Naive thymus-derived CD8-positive, alpha-beta T cell (primary cell): ENCODE data around the gene RILPL2. TPM values are rescaled to one million over a fixed set of nuclear protein-coding genes. Genes with fewer than 3 reads are reported as not detected.
"Not testable (repeated sequence)": the region's sequence is repeated elsewhere in the genome, so short reads cannot be mapped to it uniquely, and the experiment has no call there.

Experiments
- ATAC-seq, 2 donors: fragments of 150-1000 bp; cut with Tn5 transposase in 1 of 2; sonication (Bioruptor Pico), chemical (Tn5 transposase) in 1 of 2; 1 replicate in 1 of 2; 2 replicates in 1 of 2; pipeline ENCODE4 v1.10.0; 2021; ENCODE audit warnings: mild to moderate bottlenecking in 2 of 2, moderate library complexity in 2 of 2
- POLR2A ChIA-PET: fragments of 350-600 bp; sonication (Branson Sonifier 250); formaldehyde crosslinking; loops from one replicate; lab custom pipeline; 2021; ENCODE audit warnings: antibody characterized with exemption; lab: Charles Lee
- DNase-seq, 10 donors: peaks; one replicate each; pipeline versions ENCODE4 v3.0.0 to v3.0.0-alpha.2; 2020 to 2022
- H3K27ac Mint-ChIP-seq, 10 donors: one replicate each; pipeline ENCODE4 v1.8.0; 2020 to 2022; ENCODE audit warnings: mild to moderate bottlenecking in 10 of 10, mixed read lengths in 10 of 10, moderate library complexity in 4 of 10, inconsistent platforms in 1 of 10
- H3K27me3 Mint-ChIP-seq, 5 donors: one replicate each; pipeline ENCODE4 v1.8.0; 2021 to 2022; ENCODE audit warnings: mixed read lengths in 5 of 5
- H3K36me3 Mint-ChIP-seq, 3 donors: one replicate each; pipeline ENCODE4 v1.8.0; 2020 to 2022; ENCODE audit warnings: mixed read lengths in 3 of 3, mild to moderate bottlenecking in 2 of 3, inconsistent platforms in 1 of 3
- H3K4me1 Mint-ChIP-seq, 4 donors: one replicate each; pipeline ENCODE4 v1.8.0; 2021 to 2022; ENCODE audit warnings: mixed read lengths in 4 of 4
- H3K4me3 Mint-ChIP-seq, 10 donors: one replicate each; pipeline ENCODE4 v1.8.0; 2020 to 2022; ENCODE audit warnings: mild to moderate bottlenecking in 10 of 10, mixed read lengths in 10 of 10, moderate library complexity in 6 of 10, inconsistent platforms in 1 of 10
- H3K9me3 Mint-ChIP-seq, 9 donors: one replicate each; pipeline ENCODE4 v1.8.0; 2020 to 2022; ENCODE audit warnings: mixed read lengths in 9 of 9, mild to moderate bottlenecking in 3 of 9, inconsistent platforms in 1 of 9, moderate library complexity in 1 of 9
- polyA plus RNA-seq, 3 donors: library from polyadenylated mRNA; unstranded; fragments of 300-500 nt; fragmentation: Illumina TruSeq; gene quantifications; one replicate each; pipeline ENCODE4 v1.2.3, GENCODE V29; 2021
- total RNA-seq, 8 experiments: library from RNA in 2 of 8; stranded (reverse) in 2 of 8; gene quantifications; one replicate each; pipeline ENCODE4 v1.2.3 and lab custom pipeline; 2021 to 2026

The RILPL2 gene
- total and polyA plus RNA-seq, 5 experiments from 2014 or later, result 3.2 to 4.4 (median 3.3) TPM

DNA sequence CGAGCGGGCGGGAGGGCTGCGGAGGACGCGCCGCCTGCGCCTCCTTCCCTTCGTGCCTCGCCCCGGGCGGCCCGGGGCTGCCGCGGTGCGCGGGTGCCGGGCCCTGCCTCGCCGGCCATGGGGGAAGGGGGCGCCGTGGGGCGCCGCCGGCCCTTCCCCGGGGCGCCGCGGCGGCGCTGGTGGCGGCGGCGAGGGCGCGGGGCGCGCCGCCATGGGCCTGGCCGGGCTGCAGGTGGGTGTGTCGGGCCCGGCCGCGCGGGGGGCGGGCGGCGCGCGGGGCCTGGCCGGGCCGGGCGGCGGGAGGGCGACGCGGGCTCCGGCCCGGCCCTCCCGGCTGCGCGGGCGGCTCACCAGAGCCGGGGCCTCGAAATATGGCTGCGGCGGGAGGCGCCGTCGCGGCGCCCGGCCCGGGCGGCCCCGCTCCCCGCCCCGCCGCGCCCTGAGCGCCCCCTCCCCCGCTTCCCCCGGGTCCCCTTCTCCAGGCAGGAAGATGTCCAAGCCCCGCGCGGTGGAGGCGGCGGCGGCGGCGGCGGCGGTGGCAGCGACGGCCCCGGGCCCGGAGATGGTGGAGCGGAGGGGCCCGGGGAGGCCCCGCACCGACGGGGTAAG is 47.4 kb downstream of the RILPL2 start:
- H3K4me1 Mint-ChIP-seq, result peaks cover 11 to 47% (median 28%) of the 10 kb centered on the region in 4 donors
- peaks cover 0 to 28% (median 0%) of the 10 kb centered on the region in 3 donors for H3K36me3 Mint-ChIP-seq
- POLR2A ChIA-PET, result interaction anchor here (1.0 to 6.2 kb wide), 3 partner anchors 23 to 156 kb away, joined by 3 to 72 read pairs (median 6); partner anchors contain the start of genes MPHOSPH9, MTRFR and SBNO1
- no peak for DNase-seq
- H3K9me3 Mint-ChIP-seq, result no peaks in the 10 kb centered on the region
- peak; percentile 9 to 54 for ATAC-seq
- H3K4me3 Mint-ChIP-seq, result peak overlapping the region in 1 of 10 donors; percentile 85
- H3K27me3 Mint-ChIP-seq, result no peaks in the 10 kb centered on the region
- no peak overlapping the region for H3K27ac Mint-ChIP-seq

GRCh38 chr12:123388177-123388950 is 48.1 kb downstream of the RILPL2 start:
- Mint-ChIP-seq H3K27ac (peak overlapping the region; percentile 57 to 93 (median 86)), H3K4me1 (peaks cover 13 to 53% (median 34%) of the 10 kb centered on the region in 4 donors), H3K27me3 (no peaks in the 10 kb centered on the region), H3K9me3 (no peaks in the 10 kb centered on the region), H3K36me3 (peaks cover 0 to 26% (median 0%) of the 10 kb centered on the region in 3 donors), H3K4me3 (peak overlapping the region; percentile 73 to 92 (median 87))
- DNase-seq (peak; percentile 53 to 83 (median 77)), ATAC-seq (peak; percentile 67)
- POLR2A ChIA-PET, result interaction anchor here (0.6 to 6.2 kb wide), 9 partner anchors 18 to 155 kb away, joined by 3 to 72 read pairs (median 3); partner anchors contain the start of genes MPHOSPH9, MTRFR, SBNO1 and SNRNP35

DNA sequence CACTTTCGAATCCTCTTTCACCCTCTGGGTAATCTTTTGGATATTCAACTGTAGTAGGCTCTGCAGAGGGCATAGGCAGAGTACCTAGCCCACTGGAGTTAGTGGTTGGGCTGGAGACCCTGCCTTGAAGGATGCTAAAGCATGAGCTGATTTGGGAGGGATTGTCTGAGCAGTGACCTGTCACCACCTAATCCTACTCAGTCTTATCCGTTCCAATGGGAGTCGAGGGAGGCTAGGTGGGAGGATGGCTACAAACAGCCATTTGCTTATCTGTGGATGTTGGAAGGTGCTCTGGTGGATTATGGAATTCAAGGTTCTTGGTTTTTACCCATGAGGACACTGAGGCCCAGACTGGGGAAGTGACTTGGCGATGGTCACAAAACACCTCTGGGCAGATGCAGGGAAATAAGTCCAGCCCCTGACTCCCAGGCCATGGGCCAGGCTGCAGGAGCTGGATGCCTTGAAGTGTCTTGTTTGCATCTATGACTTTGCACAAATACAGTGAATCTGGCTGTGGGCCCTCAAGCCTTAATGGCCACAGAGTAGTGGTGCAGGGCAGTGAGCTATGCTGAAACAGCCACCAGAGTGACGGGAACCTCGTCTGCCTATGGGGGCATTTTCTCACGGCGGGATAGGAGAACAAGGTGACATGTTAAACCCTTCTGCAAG is 48.8 kb downstream of the RILPL2 start:
- Mint-ChIP-seq H3K9me3 (no peaks in the 10 kb centered on the region), H3K4me1 (peaks cover 11 to 53% (median 36%) of the 10 kb centered on the region in 4 donors), H3K27ac (peak overlapping the region; percentile 57 to 93 (median 86)), H3K4me3 (peak overlapping the region; percentile 73 to 92 (median 87)), H3K36me3 (peaks cover 0 to 22% (median 0%) of the 10 kb centered on the region in 3 donors), H3K27me3 (no peaks in the 10 kb centered on the region)
- DNase-seq, result no peak
- no peak for ATAC-seq
- POLR2A ChIA-PET, result interaction anchor here (0.6 to 6.2 kb wide), 8 partner anchors 18 to 155 kb away, joined by 3 to 72 read pairs (median 4); partner anchors contain the start of genes MPHOSPH9, MTRFR, SBNO1 and SNRNP35

DNA sequence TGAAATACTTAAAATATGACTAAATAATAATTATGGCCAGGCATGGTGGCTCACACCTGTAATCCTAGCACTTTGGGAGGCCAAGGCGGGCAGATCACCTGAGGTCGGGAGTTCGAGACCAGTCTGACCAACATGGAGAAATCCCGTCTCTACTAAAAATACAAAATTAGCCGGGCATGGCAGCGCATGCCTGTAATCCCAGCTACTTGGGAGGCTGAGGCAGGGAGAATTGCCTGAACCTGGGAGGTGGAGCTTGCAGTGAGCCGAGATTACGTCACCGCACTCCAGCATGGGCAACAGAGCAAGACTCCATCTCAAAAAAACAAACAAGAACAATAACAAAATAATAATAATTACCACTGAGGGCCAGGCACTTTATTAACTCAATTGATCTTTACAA is 50.9 kb downstream of the RILPL2 start:
- Mint-ChIP-seq H3K27ac (peak overlapping the region in 1 of 10 donors; percentile 25), H3K4me1 (peaks cover 9 to 34% (median 32%) of the 10 kb centered on the region in 4 donors), H3K4me3 (peak overlapping the region in 2 of 10 donors; percentile 32 to 34)
- not testable (repeated sequence) for H3K9me3 Mint-ChIP-seq, H3K27me3 Mint-ChIP-seq, DNase-seq, H3K36me3 Mint-ChIP-seq, ATAC-seq
- POLR2A ChIA-PET, result interaction anchor here (0.6 to 6.2 kb wide), 4 partner anchors 15 to 1543 kb away, joined by 3 to 72 read pairs (median 4); partner anchors contain the start of gene SBNO1

- ATAC-seq (no peak), DNase-seq (no peak)
- peak overlapping the region in 1 of 10 donors; percentile 85 for H3K27ac Mint-ChIP-seq
- no peaks in the 10 kb centered on the region for H3K27me3 Mint-ChIP-seq
- H3K36me3 Mint-ChIP-seq, result no peaks in the 10 kb centered on the region
- POLR2A ChIA-PET, result interaction anchor here (1.2 to 6.2 kb wide), 2 partner anchors 19 to 23 kb away, joined by 10 to 72 read pairs; partner anchors contain the start of gene SBNO1
- H3K9me3 Mint-ChIP-seq, result no peaks in the 10 kb centered on the region
- peaks cover 4 to 28% (median 26%) of the 10 kb centered on the region in 4 donors for H3K4me1 Mint-ChIP-seq
- peak overlapping the region; percentile 87 to 98 (median 92) for H3K4me3 Mint-ChIP-seq
Observed at GRCh38 chr12:123384994-123385376, 51.5 kb downstream of the RILPL2 start.

GRCh38 chr12:123384318-123384993 is 52.0 kb downstream of the RILPL2 start:
- Mint-ChIP-seq H3K9me3 (no peaks in the 10 kb centered on the region), H3K4me1 (peaks cover 2 to 26% (median 24%) of the 10 kb centered on the region in 4 donors), H3K27ac (peak overlapping the region in 8 of 10 donors; percentile 37 to 89 (median 68)), H3K4me3 (peak overlapping the region; percentile 87 to 98 (median 92)), H3K36me3 (no peaks in the 10 kb centered on the region), H3K27me3 (no peaks in the 10 kb centered on the region)
- peak in 1 of 10 donors; percentile 7 for DNase-seq
- peak; percentile 11 to 26 for ATAC-seq
- POLR2A ChIA-PET, result interaction anchor here (0.9 to 6.2 kb wide), 8 partner anchors 12 to 151 kb away, joined by 4 to 72 read pairs (median 4); partner anchors contain the start of genes MPHOSPH9, MTRFR, SBNO1 and SNRNP35

- H3K4me3 Mint-ChIP-seq, result peak overlapping the region in 9 of 10 donors; percentile 26 to 74 (median 46)
- H3K4me1 Mint-ChIP-seq, result peaks cover 2 to 18% (median 17%) of the 10 kb centered on the region in 4 donors
- H3K27me3 Mint-ChIP-seq, result no peaks in the 10 kb centered on the region
- H3K36me3 Mint-ChIP-seq, result no peaks in the 10 kb centered on the region
- no peaks in the 10 kb centered on the region for H3K9me3 Mint-ChIP-seq
- POLR2A ChIA-PET, result interaction anchor here (0.7 to 6.2 kb wide), 2 partner anchors 17 to 403 kb away, joined by 5 to 72 read pairs; partner anchors contain the start of gene SBNO1
- no peak for ATAC-seq
- no peak for DNase-seq
- peak overlapping the region in 2 of 10 donors; percentile 58 to 63 for H3K27ac Mint-ChIP-seq
Observed at GRCh38 chr12:123382684-123383083, 53.8 kb downstream of the RILPL2 start.

- DNase-seq, result no peak
- Mint-ChIP-seq H3K27ac (peak overlapping the region in 2 of 10 donors; percentile 12 to 14), H3K9me3 (no peaks in the 10 kb centered on the region), H3K36me3 (no peaks in the 10 kb centered on the region), H3K27me3 (no peaks in the 10 kb centered on the region), H3K4me3 (peak overlapping the region in 1 of 10 donors; percentile 18), H3K4me1 (peaks cover 2 to 10% (median 9%) of the 10 kb centered on the region in 4 donors)
- no peak for ATAC-seq
- POLR2A ChIA-PET, result no interaction called here
Observed at GRCh38 chr12:123379391-123379790, 57.1 kb downstream of the RILPL2 start.

DNA sequence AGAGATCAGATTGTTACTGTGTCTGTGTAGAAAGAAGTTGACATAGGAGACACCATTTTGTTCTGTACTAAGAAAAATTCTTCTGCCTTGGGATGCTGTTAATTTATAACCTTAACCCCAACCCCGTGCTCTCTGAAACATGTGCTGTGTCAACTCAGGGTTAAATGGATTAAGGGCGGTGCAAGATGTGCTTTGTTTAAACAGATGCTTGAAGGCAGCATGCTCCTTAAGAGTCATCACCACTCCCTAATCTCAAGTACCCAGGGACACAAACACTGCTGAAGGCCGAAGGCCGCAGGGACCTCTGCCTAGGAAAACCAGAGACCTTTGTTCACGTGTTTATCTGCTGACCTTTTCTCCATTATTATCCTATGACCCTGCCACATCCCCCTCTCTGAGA is 64.1 kb downstream of the RILPL2 start:
- DNase-seq, H3K27me3 Mint-ChIP-seq, H3K27ac Mint-ChIP-seq, POLR2A ChIA-PET, ATAC-seq, H3K36me3 Mint-ChIP-seq, H3K9me3 Mint-ChIP-seq, H3K4me1 Mint-ChIP-seq, H3K4me3 Mint-ChIP-seq: not testable (repeated sequence)

DNA sequence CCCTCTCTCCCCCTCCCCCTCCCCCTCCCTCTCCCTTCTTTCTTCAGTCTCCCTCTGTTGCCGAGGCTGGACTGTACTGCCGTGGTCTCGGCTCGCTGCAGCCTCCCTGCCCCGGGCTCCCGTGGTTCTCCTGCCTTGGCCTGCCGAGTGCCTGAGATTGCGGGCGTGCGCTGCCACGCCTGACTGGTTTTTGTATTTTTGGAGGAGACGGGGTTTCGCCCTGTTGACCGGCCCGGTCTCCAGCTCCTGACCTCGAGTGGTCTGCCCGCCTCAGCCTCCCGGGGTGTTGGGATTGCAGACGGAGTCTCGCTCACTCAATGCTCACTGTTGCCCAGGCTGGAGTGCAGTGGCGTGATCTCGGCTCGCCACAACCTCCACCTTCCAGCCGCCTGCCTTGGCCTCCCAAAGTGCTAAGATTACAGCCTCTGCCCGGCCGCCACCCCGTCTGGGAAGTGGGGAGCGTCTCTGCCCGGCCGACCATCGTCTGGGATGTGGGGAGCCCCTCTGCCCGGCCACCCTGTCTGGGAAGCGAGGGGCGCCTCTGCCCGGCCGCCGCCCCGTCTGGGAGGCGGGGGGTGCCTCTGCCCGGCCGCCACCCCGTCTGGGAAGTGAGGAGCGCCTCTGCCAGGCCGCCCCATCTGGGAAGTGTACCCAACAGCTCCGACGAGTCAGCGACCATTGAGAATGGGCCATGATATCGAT is 64.7 kb downstream of the RILPL2 start:
- not testable (repeated sequence) for H3K27ac Mint-ChIP-seq, DNase-seq, H3K4me1 Mint-ChIP-seq, H3K27me3 Mint-ChIP-seq, ATAC-seq, H3K9me3 Mint-ChIP-seq, H3K4me3 Mint-ChIP-seq, H3K36me3 Mint-ChIP-seq
- POLR2A ChIA-PET, result interaction anchor here (1.4 kb wide), 1 partner anchor 12 kb away, joined by 4 read pairs; the partner anchor contains the start of gene KMT5A

DNA sequence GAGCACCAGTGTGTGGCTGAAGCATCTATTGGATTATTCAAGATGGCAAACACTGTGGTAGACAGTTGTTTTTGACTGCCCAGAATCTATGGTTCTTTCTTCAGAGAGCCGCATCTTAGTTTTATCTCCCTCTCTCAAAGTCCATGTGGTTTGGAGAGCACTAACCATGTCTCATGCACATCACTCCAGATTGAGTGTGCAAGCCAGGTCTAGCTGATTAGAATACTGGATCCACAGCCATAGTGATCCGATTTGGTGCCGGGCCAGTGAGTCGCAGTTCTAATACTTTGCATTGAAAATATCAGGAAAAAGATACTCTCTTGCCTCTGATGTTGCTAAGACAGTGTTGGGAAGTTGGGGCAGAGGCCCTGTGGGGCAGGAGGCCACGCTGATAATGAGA is 67.3 kb downstream of the RILPL2 start:
- POLR2A ChIA-PET, result no interaction called here
- H3K36me3 Mint-ChIP-seq, result no peaks in the 10 kb centered on the region
- DNase-seq, result no peak

More for the DNA sequence above, 67.3 kb downstream of the RILPL2 start:
- Mint-ChIP-seq H3K4me1 (peaks cover 2 to 10% (median 5%) of the 10 kb centered on the region in 4 donors), H3K4me3 (no peak overlapping the region), H3K9me3 (no peaks in the 10 kb centered on the region), H3K27ac (peak overlapping the region in 8 of 10 donors; percentile 10 to 82 (median 50)), H3K27me3 (no peaks in the 10 kb centered on the region)
- ATAC-seq, result no peak
